Transverse colon (tissue), 4 donors: ENCODE results near the gene IL13.

ENCODE experiments used
- EP300 ChIP-seq: sonication (generic); formaldehyde crosslinking; IDR thresholded peaks from one replicate; pipeline ENCODE4 v1.6.1; 2017; ENCODE audit warnings: antibody characterized with exemption, low read depth
- POLR2A ChIP-seq: fragments of 450-650 bp; IDR thresholded peaks from one replicate; pipeline ENCODE4 v1.6.1; 2016; ENCODE audit warnings: antibody characterized with exemption, mild to moderate bottlenecking, moderate library complexity
- POLR2AphosphoS5 ChIP-seq, 3 donors: sonication (generic); formaldehyde crosslinking; IDR thresholded peaks; one replicate each; pipeline ENCODE4 v1.6.1; 2016; ENCODE audit warnings: antibody characterized with exemption in 3 of 3
- TF ChIP-seq, protein P1 (sequence below), 5 experiments: fragments of 200-600 bp in 3 of 5; fragments of 450-650 bp in 2 of 5; sonication (generic) in 3 of 5; IDR thresholded peaks; 1 replicate in 2 of 5; 2 replicates in 3 of 5; pipeline ENCODE4 v1.5.1; 2016 to 2017; ENCODE audit warnings: antibody characterized with exemption in 5 of 5, inconsistent platforms in 3 of 5, mild to moderate bottlenecking in 2 of 5, moderate library complexity in 1 of 5

DNA sequence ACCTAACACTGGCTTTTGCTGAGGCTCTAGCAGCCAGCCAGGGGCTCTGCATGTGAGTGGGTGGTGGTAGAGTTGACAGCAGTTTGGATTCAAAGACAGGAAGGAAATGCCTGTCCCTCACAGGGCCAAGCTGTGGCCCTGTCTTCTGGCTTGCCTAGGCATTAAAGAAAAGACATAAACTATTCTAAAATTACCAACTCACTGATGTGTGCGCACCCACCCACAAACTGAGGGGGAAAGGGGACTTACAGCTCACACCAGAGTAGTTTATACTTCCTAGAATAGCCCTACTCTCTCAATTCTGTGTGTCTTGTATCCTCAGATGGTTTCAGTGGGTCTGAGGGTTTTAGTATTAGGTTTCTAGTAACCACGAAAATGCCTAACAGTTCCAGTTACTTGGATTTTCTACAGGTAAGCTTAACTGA lies 18.3 kb upstream of the IL13 start:
- TF ChIP-seq, protein P1, sequence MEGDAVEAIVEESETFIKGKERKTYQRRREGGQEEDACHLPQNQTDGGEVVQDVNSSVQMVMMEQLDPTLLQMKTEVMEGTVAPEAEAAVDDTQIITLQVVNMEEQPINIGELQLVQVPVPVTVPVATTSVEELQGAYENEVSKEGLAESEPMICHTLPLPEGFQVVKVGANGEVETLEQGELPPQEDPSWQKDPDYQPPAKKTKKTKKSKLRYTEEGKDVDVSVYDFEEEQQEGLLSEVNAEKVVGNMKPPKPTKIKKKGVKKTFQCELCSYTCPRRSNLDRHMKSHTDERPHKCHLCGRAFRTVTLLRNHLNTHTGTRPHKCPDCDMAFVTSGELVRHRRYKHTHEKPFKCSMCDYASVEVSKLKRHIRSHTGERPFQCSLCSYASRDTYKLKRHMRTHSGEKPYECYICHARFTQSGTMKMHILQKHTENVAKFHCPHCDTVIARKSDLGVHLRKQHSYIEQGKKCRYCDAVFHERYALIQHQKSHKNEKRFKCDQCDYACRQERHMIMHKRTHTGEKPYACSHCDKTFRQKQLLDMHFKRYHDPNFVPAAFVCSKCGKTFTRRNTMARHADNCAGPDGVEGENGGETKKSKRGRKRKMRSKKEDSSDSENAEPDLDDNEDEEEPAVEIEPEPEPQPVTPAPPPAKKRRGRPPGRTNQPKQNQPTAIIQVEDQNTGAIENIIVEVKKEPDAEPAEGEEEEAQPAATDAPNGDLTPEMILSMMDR (IDR thresholded peaks at IDR 0.05): no peak
- TF ChIP-seq POLR2A (no peak), POLR2AphosphoS5 (IDR thresholded peaks at IDR 0.05) (no peak), EP300 (no peak)
